Activated T-cell treated with anti-CD3 and anti-CD28 coated beads, Interleukin-2, amount 50 U/mL, for 1 hour (primary cell): ENCODE results near the gene PIBF1.

ENCODE experiments used
- DNase-seq: peaks from one replicate; pipeline ENCODE4 v3.0.0-alpha.2; 2020

The PIBF1 gene

DNA sequence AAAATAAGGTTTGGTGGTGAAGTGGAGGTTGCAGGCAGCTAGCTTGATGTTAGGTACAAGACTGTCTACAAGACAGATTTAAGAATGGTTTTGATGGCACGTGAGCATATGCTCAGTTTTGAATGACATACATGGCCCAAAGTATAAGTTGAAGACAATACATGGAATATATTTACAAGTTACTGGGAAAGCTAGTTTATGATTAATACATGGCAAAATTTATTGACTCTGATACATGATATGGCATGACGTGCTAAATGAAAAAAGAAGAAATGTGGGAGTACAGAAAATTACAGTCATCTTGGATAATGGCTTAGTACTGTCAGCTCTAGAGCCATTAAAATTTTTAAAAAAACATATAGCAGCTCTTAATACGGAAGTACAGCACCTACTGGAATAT is 281.2 kb downstream of the PIBF1 start:
- no peak for DNase-seq

DNA sequence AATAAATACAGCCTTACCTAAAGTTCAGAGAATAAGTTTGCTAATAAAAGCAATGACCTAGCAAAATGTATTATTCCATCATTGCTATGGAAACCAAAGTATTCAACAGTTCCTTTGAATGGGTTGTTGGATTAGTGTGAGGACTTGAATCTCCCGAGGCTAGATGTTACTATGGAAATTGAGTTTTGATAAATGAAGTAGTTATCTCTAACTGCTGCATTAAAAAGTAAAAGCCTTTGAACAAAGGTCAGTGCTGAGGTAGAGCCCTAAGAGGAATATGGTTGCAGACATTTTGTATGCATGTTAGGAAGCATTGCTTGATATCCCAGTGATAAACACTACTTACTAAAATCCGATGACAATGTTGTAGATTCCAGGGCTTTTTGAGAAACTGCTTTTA is 283.1 kb downstream of the PIBF1 start:
- DNase-seq, result no peak

DNA sequence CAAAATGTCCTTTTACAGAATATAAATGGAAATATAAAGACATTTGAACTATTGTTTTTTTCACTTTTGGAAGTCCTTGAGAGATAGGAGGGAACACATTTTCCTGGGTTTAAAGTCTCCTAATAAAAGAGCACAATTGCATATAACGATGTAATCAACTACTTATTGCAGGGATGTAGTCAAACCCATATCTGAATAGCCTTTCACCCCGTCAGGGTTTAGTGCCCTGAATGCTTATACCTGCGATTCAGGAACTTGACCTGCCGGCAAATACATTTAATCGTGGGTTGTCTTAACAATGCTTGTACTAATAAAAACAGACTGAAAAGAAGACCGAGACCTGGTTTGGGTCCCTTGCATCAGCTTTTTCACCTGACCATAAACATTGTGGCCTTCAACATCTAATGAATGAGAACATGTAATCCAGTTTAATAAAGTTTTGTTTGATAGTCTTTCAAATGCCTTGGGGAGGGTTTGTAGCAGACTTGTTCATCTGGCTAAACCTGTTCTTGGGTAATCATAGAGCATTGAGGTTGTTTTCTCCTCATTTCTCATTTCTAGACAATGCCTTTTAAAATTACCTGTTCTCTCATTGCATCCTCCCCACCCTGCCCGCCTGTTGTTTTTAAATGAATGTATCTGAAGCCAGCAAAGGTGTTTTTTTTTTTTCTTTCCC is 283.9 kb downstream of the PIBF1 start:
- no peak for DNase-seq
